Lung (tissue), 12 donors: Measurements from ENCODE around the gene DCAF17. TPM values are rescaled to one million over a fixed set of nuclear protein-coding genes. Genes with fewer than 3 reads are reported as not detected.

Source experiments
- ATAC-seq: fragments of 200-7000 bp; cut with Tn5 transposase; one replicate; pipeline ENCODE4 v1.9.1; 2020; ENCODE audit warnings: moderate number of reproducible peaks; ENCODE audit not compliant: insufficient read depth, low FRiP score
- DNase-seq, 3 donors: peaks; one replicate each; pipeline ENCODE4 v3.0.0-alpha.2; 2013 to 2017
- H3K27ac ChIP-seq, 2 donors: one replicate each; pipeline ENCODE4 v1.5.1; 2013; ENCODE audit warnings: mild to moderate bottlenecking in 2 of 2, moderate library complexity in 2 of 2, control low read depth in 1 of 2, inconsistent platforms in 1 of 2, low read depth in 1 of 2, low read length in 1 of 2
- H3K27me3 ChIP-seq, 3 donors: one replicate each; pipeline ENCODE4 v1.5.1; 2013; ENCODE audit warnings: low read length in 2 of 3; ENCODE audit not compliant: control insufficient read depth in 3 of 3, insufficient read depth in 3 of 3
- H3K36me3 ChIP-seq, 4 donors: one replicate each; pipeline ENCODE4 v1.5.1; 2013; ENCODE audit warnings: low read length in 4 of 4, mild to moderate bottlenecking in 1 of 4, moderate library complexity in 1 of 4; ENCODE audit not compliant: control insufficient read depth in 4 of 4, insufficient read depth in 4 of 4
- H3K4me1 ChIP-seq, 5 donors: one replicate each; pipeline ENCODE4 v1.5.1; 2013; ENCODE audit warnings: low read length in 5 of 5, mild to moderate bottlenecking in 2 of 5, moderate library complexity in 1 of 5; ENCODE audit not compliant: control insufficient read depth in 5 of 5, insufficient read depth in 5 of 5
- H3K4me3 ChIP-seq: one replicate; pipeline ENCODE4 v1.5.1; 2013; ENCODE audit warnings: mild to moderate bottlenecking, control low read depth, moderate library complexity
- H3K9ac ChIP-seq, 2 donors: one replicate each; pipeline ENCODE4 v1.5.1; 2013; ENCODE audit warnings: low read length in 2 of 2, control low read depth in 1 of 2; ENCODE audit not compliant: insufficient read depth in 1 of 2
- H3K9me3 ChIP-seq, 4 donors: one replicate each; pipeline ENCODE4 v1.5.1; 2013; ENCODE audit warnings: low read length in 3 of 4, mild to moderate bottlenecking in 1 of 4, moderate library complexity in 1 of 4; ENCODE audit not compliant: control insufficient read depth in 4 of 4, insufficient read depth in 3 of 4
- WGBS, 2 donors: extraction: QIAGEN DNeasy Blood & Tissue Kit; methylation state at CpG; one replicate each; pipeline ENCODE4 v1.1.7; 2013; 5-methylcytosine and 5-hydroxymethylcytosine counted together
- polyA plus RNA-seq, 2 donors: library from polyadenylated mRNA; stranded (reverse); fragments of 200-250 nt; gene quantifications; one replicate each; pipeline ENCODE4 v1.2.1, GENCODE V29; 2013
- total RNA-seq, 2 donors: library from RNA; depleted of rRNA in 1 of 2; stranded (reverse); fragments of >200 nt in 1 of 2; gene quantifications; one replicate each; pipeline ENCODE4 v1.2.1, GENCODE V29; 2014 to 2021
- TF ChIP-seq, protein P1 (sequence below): IDR thresholded peaks from 2 replicates; pipeline ENCODE4 v1.5.1; 2012; ENCODE audit warnings: mild to moderate bottlenecking; ENCODE audit errors: control extremely low read depth, extremely low read depth
- donor health status: control.
- donor health status: control.
- donor health status: Bipolar disorder and iron deficiency.
- donor health status: healthy.
- donor health status: DM: yes; HTN: yes; CAD: no.

DCAF17 gene
- total and polyA plus RNA-seq, 4 donors = 3.1 to 34.4 (median 8.0) TPM

DNA sequence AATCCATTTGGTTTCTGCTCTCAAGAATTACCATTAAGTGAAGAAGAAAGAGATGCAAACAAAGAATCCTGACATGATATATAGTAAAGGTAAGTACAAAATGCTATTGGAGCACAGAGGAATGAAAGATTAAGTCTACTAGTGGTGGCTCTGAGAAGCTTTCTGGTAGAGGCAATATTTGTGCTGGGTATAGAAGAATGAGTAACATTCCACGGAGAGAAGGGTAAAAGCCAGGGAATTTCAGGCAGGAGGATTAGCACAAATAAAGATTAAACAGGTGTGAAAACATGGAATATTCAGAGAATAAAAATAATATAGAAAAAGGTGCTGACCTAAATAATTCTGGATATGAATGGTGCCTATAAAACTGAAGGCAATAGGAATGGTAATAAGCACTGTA lies 32.1 kb upstream of the DCAF17 start:
- Histone ChIP-seq H3K27ac (no peak overlapping the region), H3K4me1 (no peaks in the 10 kb centered on the region), H3K4me3 (no peak overlapping the region), H3K9me3 (peaks cover 0 to 3% (median 0%) of the 10 kb centered on the region in 4 donors), H3K36me3 (no peaks in the 10 kb centered on the region), H3K27me3 (no peaks in the 10 kb centered on the region), H3K9ac (no peak overlapping the region)
- 97 to 100% methylated on average over 1 of the region's 1 CpG for WGBS, 2 donors
- ATAC-seq (no peak), DNase-seq (no peak)
- TF ChIP-seq, protein P1, sequence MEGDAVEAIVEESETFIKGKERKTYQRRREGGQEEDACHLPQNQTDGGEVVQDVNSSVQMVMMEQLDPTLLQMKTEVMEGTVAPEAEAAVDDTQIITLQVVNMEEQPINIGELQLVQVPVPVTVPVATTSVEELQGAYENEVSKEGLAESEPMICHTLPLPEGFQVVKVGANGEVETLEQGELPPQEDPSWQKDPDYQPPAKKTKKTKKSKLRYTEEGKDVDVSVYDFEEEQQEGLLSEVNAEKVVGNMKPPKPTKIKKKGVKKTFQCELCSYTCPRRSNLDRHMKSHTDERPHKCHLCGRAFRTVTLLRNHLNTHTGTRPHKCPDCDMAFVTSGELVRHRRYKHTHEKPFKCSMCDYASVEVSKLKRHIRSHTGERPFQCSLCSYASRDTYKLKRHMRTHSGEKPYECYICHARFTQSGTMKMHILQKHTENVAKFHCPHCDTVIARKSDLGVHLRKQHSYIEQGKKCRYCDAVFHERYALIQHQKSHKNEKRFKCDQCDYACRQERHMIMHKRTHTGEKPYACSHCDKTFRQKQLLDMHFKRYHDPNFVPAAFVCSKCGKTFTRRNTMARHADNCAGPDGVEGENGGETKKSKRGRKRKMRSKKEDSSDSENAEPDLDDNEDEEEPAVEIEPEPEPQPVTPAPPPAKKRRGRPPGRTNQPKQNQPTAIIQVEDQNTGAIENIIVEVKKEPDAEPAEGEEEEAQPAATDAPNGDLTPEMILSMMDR = no peak

GRCh38 chr2:171402906-171403580 lies 31.0 kb upstream of the DCAF17 start:
- 85 to 87% methylated on average over 4 of the region's 4 CpGs for WGBS, 2 donors
- H3K36me3 ChIP-seq = no peaks in the 10 kb centered on the region
- H3K4me3 ChIP-seq = no peak overlapping the region
- H3K9ac ChIP-seq = no peak overlapping the region
- ATAC-seq (no peak), DNase-seq (no peak)
- H3K4me1 ChIP-seq = peaks cover 0 to 1% (median 0%) of the 10 kb centered on the region in 5 donors
- TF ChIP-seq, protein P1 = no peak
- no peaks in the 10 kb centered on the region for H3K27me3 ChIP-seq
- H3K27ac ChIP-seq = no peak overlapping the region
- peaks cover 0 to 3% (median 0%) of the 10 kb centered on the region in 4 donors for H3K9me3 ChIP-seq

DNA sequence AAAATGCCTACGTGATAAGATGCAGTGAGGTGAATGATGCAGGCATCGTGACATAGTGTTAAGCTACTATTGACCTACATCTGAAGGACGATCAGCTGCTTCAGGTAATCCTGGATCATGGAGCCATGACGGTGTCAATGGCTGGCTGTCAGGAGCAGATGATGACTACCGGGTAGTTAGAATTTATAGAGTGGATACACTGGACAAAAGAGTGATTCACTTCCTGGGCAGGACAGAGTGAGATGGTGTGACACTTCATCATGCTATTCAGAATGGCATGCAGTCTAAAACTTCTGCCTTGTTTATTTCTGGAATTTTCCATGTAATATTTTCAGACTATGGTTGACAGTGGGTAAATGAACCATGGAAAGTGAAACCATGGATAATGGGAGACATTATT lies 29.8 kb upstream of the DCAF17 start:
- H3K27ac ChIP-seq = no peak overlapping the region
- peaks cover 0 to 1% (median 0%) of the 10 kb centered on the region in 5 donors for H3K4me1 ChIP-seq
- TF ChIP-seq, protein P1 = no peak
- H3K4me3 ChIP-seq = no peak overlapping the region
- WGBS, 2 donors = 85 to 90% methylated on average over 5 of the region's 5 CpGs
- ATAC-seq (no peak), DNase-seq (no peak)
- no peak overlapping the region for H3K9ac ChIP-seq
- H3K27me3 ChIP-seq = no peaks in the 10 kb centered on the region
- no peaks in the 10 kb centered on the region for H3K36me3 ChIP-seq
- peaks cover 0 to 3% (median 0%) of the 10 kb centered on the region in 4 donors for H3K9me3 ChIP-seq
